ENCODE results near the gene AP2A1. TPM values are rescaled to one million over a fixed set of nuclear protein-coding genes. Genes with fewer than 3 reads are reported as not detected.

AP2A1 gene
- total and polyA plus RNA-seq, 2 donors (not counting 3 experiments of a cell fraction or from before 2014, with no cell fraction given), result 108 to 113 TPM

DNA sequence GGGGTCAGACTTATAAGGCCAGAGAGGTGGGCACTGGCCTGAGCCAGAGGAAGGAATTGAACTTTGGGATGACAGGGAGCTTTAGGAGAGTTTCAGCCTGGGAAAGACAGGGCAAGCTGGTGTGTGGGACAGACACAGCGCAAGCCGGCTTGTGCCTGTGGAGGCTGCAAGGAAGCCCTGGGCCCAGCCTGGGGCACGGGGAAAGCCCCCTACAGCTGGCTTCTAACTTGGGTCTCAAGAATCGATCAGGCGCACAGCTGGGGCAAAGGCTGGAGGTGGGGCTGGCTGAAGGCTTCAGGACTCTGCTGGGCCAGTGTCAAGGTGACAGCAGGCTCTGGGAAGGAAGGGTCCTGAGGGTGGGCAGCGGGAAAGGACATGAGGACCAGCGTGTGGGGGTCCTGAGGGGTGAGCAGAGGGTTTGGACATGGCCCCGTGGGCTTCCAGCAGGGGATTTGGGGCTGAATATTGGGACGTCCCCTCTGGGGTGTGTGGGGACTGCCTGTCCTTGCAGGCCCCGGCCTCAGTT, 87.1 kb downstream of the AP2A1 start:
- Histone ChIP-seq H3K9me3 (replicated peaks; ENCODE audit: control insufficient read depth, insufficient read depth, low read length) (no peaks in the 10 kb centered on the region), H3K4me3 (replicated peaks in 1 of 3; ENCODE audit: insufficient read depth in 1 of 3, low read depth in 1 of 3, low read length in 3 of 3) (no peak overlapping the region), H3K9ac (replicated peaks; ENCODE audit: extremely low read depth, insufficient read depth, low read length) (no peak overlapping the region), H3K4me1 (ENCODE audit: control insufficient read depth, extremely low read depth, insufficient read depth, low read length) (peaks cover 20% of the 10 kb centered on the region), H3K4me2 (ENCODE audit: insufficient read depth, low read length) (no peak overlapping the region), H3K36me3 (ENCODE audit: control insufficient read depth in 2 of 2, extremely low read depth in 1 of 2, insufficient read depth in 2 of 2, low read length in 2 of 2) (peaks cover 2 to 36% of the 10 kb centered on the region in 2 experiments), H4K20me1 (replicated peaks; ENCODE audit: control insufficient read depth, extremely low read depth, insufficient read depth, low read length) (no peaks in the 10 kb centered on the region), H3K27ac (ENCODE audit: insufficient read depth, low read depth, low read length) (no peak overlapping the region), H2AFZ (ENCODE audit: low read depth, low read length) (no peak overlapping the region), H3K9me1 (replicated peaks; ENCODE audit: control insufficient read depth, extremely low read depth, insufficient read depth, low read length) (no peaks in the 10 kb centered on the region), H3K79me2 (ENCODE audit: control insufficient read depth, insufficient read depth, low read length) (peaks cover 25% of the 10 kb centered on the region), H3K27me3 (ENCODE audit: control insufficient read depth in 2 of 2, insufficient read depth in 2 of 2, low read length in 2 of 2) (no peaks in the 10 kb centered on the region)
- TF ChIP-seq, protein P1, sequence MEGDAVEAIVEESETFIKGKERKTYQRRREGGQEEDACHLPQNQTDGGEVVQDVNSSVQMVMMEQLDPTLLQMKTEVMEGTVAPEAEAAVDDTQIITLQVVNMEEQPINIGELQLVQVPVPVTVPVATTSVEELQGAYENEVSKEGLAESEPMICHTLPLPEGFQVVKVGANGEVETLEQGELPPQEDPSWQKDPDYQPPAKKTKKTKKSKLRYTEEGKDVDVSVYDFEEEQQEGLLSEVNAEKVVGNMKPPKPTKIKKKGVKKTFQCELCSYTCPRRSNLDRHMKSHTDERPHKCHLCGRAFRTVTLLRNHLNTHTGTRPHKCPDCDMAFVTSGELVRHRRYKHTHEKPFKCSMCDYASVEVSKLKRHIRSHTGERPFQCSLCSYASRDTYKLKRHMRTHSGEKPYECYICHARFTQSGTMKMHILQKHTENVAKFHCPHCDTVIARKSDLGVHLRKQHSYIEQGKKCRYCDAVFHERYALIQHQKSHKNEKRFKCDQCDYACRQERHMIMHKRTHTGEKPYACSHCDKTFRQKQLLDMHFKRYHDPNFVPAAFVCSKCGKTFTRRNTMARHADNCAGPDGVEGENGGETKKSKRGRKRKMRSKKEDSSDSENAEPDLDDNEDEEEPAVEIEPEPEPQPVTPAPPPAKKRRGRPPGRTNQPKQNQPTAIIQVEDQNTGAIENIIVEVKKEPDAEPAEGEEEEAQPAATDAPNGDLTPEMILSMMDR (IDR thresholded peaks at IDR 0.05; ENCODE audit: extremely low read depth in 1 of 2, insufficient read depth in 1 of 2, low read depth in 1 of 2, low read length in 2 of 2), result no peak
- no peak for TF ChIP-seq POLR2A (IDR thresholded peaks at IDR 0.05; ENCODE audit: low read depth, low read length)
- TF ChIP-seq GATA2 (IDR thresholded peaks at IDR 0.05; ENCODE audit: insufficient read depth, insufficient read length, low read depth, low read length), result no peak
- TF ChIP-seq MAX (IDR thresholded peaks at IDR 0.05; ENCODE audit: insufficient read depth, insufficient read length), result no peak
- dilution Hi-C loops (cut with MboI; ENCODE audit: extremely low pct_ligation_motif_present, low sequenced_read_pairs), result no loop called here
- POLR2A ChIA-PET, result no interaction called here
- intact Hi-C loops (cut with micrococcal nuclease), result no loop called here
- BruUV-seq (replicated peaks), result no TSS peak
- CTCF ChIA-PET, result no interaction called here
- DNase-seq (ENCODE audit: low read depth, low spot score) (no peak), FAIRE-seq (no peak)
